Glutamatergic neuron (in vitro differentiated cells): ENCODE results near the gene PAOX. TPM values are rescaled to one million over a fixed set of nuclear protein-coding genes. Genes with fewer than 3 reads are reported as not detected.

Experiments
- DNase-seq: peaks from one replicate; pipeline ENCODE4 v3.0.0; 2022
- H3K27ac Mint-ChIP-seq: one replicate; pipeline ENCODE4 v1.8.0; 2020; ENCODE audit warnings: mild to moderate bottlenecking, mixed read lengths, inconsistent platforms; ENCODE audit not compliant: unreplicated experiment
- H3K27me3 Mint-ChIP-seq: one replicate; pipeline ENCODE4 v1.8.0; 2020; ENCODE audit warnings: mild to moderate bottlenecking, moderate library complexity, mixed read lengths, inconsistent platforms; ENCODE audit not compliant: unreplicated experiment
- H3K36me3 Mint-ChIP-seq: one replicate; pipeline ENCODE4 v1.8.0; 2020; ENCODE audit warnings: mild to moderate bottlenecking, mixed read lengths, inconsistent platforms; ENCODE audit not compliant: unreplicated experiment
- H3K4me1 Mint-ChIP-seq: one replicate; pipeline ENCODE4 v1.8.0; 2020; ENCODE audit warnings: mild to moderate bottlenecking, low read depth, mixed read lengths, inconsistent platforms; ENCODE audit not compliant: unreplicated experiment
- H3K4me3 Mint-ChIP-seq: one replicate; pipeline ENCODE4 v1.8.0; 2020; ENCODE audit warnings: mild to moderate bottlenecking, mixed read lengths, inconsistent platforms; ENCODE audit not compliant: unreplicated experiment
- H3K9me3 Mint-ChIP-seq: one replicate; pipeline ENCODE4 v1.8.0; 2020; ENCODE audit warnings: mild to moderate bottlenecking, moderate library complexity, mixed read lengths, inconsistent platforms; ENCODE audit not compliant: unreplicated experiment
- total RNA-seq: library from RNA; stranded (reverse); fragmentation: NEBNext Ultra II Directional; extraction: Animal tissue kit (Norgen Biotek cat#: 25700); gene quantifications from one replicate; pipeline ENCODE4 v1.2.1, GENCODE V29; 2021; ENCODE audit not compliant: unreplicated experiment
- TF ChIP-seq, protein P1 (sequence below): fragments of 200-600 bp; sonication (generic); IDR thresholded peaks from one replicate; pipeline ENCODE4 v1.5.0; 2021; ENCODE audit not compliant: partially characterized antibody, unreplicated experiment

PAOX gene
- total RNA-seq, 1 donor from 2014 or later: 12.7 TPM

GRCh38 chr10:133343558-133343957, 35.5 kb upstream of the PAOX start:
- Mint-ChIP-seq H3K9me3 (peaks cover 10% of the 10 kb centered on the region), H3K27ac (no peak overlapping the region), H3K4me1 (peaks cover 4% of the 10 kb centered on the region), H3K4me3 (no peak overlapping the region), H3K27me3 (peaks cover 14% of the 10 kb centered on the region), H3K36me3 (peaks cover 15% of the 10 kb centered on the region)
- DNase-seq: no peak
- TF ChIP-seq, protein P1, sequence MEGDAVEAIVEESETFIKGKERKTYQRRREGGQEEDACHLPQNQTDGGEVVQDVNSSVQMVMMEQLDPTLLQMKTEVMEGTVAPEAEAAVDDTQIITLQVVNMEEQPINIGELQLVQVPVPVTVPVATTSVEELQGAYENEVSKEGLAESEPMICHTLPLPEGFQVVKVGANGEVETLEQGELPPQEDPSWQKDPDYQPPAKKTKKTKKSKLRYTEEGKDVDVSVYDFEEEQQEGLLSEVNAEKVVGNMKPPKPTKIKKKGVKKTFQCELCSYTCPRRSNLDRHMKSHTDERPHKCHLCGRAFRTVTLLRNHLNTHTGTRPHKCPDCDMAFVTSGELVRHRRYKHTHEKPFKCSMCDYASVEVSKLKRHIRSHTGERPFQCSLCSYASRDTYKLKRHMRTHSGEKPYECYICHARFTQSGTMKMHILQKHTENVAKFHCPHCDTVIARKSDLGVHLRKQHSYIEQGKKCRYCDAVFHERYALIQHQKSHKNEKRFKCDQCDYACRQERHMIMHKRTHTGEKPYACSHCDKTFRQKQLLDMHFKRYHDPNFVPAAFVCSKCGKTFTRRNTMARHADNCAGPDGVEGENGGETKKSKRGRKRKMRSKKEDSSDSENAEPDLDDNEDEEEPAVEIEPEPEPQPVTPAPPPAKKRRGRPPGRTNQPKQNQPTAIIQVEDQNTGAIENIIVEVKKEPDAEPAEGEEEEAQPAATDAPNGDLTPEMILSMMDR: no peak

GRCh38 chr10:133344236-133344635, 34.8 kb upstream of the PAOX start:
- no peak for DNase-seq
- H3K27me3 Mint-ChIP-seq: peaks cover 14% of the 10 kb centered on the region
- TF ChIP-seq, protein P1: no peak
- no peak overlapping the region for H3K27ac Mint-ChIP-seq
- peaks cover 10% of the 10 kb centered on the region for H3K9me3 Mint-ChIP-seq
- H3K4me3 Mint-ChIP-seq: no peak overlapping the region
- peaks cover 15% of the 10 kb centered on the region for H3K36me3 Mint-ChIP-seq
- peaks cover 4% of the 10 kb centered on the region for H3K4me1 Mint-ChIP-seq

GRCh38 chr10:133346413-133346812, 32.6 kb upstream of the PAOX start:
- no peak overlapping the region for H3K4me3 Mint-ChIP-seq
- no peak overlapping the region for H3K27ac Mint-ChIP-seq
- H3K36me3 Mint-ChIP-seq: peaks cover 15% of the 10 kb centered on the region
- peaks cover 14% of the 10 kb centered on the region for H3K27me3 Mint-ChIP-seq
- peaks cover 4% of the 10 kb centered on the region for H3K4me1 Mint-ChIP-seq
- DNase-seq: no peak
- TF ChIP-seq, protein P1: no peak
- H3K9me3 Mint-ChIP-seq: peaks cover 10% of the 10 kb centered on the region

DNA sequence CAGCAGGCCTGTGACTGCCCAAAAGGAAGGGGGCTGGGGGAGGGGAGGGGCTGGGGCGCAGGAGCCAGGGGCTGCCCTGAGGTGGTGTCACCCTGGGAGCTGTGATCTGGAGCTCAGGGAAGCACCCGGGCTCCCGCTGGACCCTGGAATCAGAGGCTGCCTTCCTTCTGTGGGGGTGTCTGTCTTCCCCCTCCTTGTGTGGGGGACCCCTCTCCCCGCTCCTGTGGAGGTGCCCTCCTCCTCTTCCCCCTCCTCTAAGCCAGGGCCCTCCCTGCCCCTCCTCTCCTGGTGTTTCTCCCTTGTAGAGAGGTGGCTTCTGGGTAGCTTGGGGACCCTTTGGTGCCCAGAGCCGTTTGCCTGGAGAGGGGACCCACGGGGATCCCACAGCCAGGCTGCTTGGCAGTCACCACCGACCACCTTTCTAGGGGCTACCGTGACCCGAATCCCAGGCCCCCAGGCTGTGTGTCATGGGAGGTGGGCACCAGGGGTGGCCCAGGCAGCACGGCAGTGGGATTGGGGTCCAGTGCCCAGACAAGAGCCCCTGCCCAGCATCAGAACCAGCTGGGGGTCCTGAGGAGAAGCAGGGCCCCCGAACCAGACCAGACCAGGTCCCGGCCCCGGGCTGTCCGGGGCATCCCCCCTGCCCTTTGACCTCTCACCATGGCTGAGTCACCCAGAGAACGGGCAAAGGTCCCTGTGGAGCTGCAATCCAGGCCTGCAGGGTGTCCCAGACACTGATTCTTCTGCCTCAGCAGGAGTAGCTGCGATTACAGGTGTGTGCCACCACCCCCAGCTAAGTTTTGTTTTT, 31.1 kb upstream of the PAOX start:
- Mint-ChIP-seq H3K27me3 (peaks cover 13% of the 10 kb centered on the region), H3K4me3 (no peak overlapping the region), H3K4me1 (peaks cover 4% of the 10 kb centered on the region), H3K9me3 (peaks cover 4% of the 10 kb centered on the region), H3K27ac (no peak overlapping the region), H3K36me3 (peaks cover 10% of the 10 kb centered on the region)
- TF ChIP-seq, protein P1: no peak
- DNase-seq: no peak

DNA sequence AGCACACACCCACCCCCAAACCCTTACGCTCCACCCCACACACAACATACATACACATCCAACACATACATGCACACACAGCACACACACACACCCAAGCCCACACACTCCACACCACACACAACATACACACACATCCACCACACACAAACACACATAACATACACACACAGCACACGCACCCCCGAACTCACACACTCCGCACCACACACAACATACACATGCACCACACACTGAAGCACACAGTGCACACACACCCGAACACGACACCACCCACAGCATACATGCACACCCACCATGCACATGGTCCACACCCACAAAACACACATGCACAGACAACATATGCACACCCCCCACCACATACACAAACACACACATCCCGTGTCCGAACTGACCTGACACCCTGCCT, 29.9 kb upstream of the PAOX start:
- Mint-ChIP-seq H3K4me1 (no peaks in the 10 kb centered on the region), H3K36me3 (peaks cover 10% of the 10 kb centered on the region), H3K27ac (no peak overlapping the region), H3K27me3 (peaks cover 9% of the 10 kb centered on the region), H3K9me3 (peaks cover 3% of the 10 kb centered on the region), H3K4me3 (no peak overlapping the region)
- no peak for DNase-seq
- TF ChIP-seq, protein P1: no peak
